Transverse colon (tissue), 4 donors: Measurements from ENCODE around the gene GAREM1. TPM values are rescaled to one million over a fixed set of nuclear protein-coding genes. Genes with fewer than 3 reads are reported as not detected.

ENCODE experiments used
- DNase-seq: peaks from one replicate; pipeline ENCODE4 v3.0.0-alpha.2; 2019
- H3K27ac ChIP-seq, 4 donors: fragments of 200-600 bp; sonication (generic); 2 replicates each; pipeline ENCODE4 v1.5.1; 2016 to 2018; ENCODE audit warnings: inconsistent platforms in 4 of 4
- H3K27me3 ChIP-seq: fragments of 200-600 bp; sonication (generic); 2 replicates; pipeline ENCODE4 v1.5.1; 2017; ENCODE audit warnings: inconsistent platforms
- H3K36me3 ChIP-seq, 4 donors: fragments of 200-600 bp; sonication (generic); 2 replicates each; pipeline ENCODE4 v1.5.1; 2017 to 2019; ENCODE audit warnings: inconsistent platforms in 4 of 4
- H3K4me1 ChIP-seq, 4 donors: fragments of 200-600 bp; sonication (generic); 2 replicates each; pipeline ENCODE4 v1.5.1; 2017 to 2020; ENCODE audit warnings: inconsistent platforms in 4 of 4
- H3K4me3 ChIP-seq, 4 donors: fragments of 200-600 bp; sonication (generic); 1 replicate in 1 of 4; 2 replicates in 3 of 4; pipeline versions ENCODE4 v1.5.1 to v1.6.1; 2017 to 2019; ENCODE audit warnings: inconsistent platforms in 4 of 4
- H3K9me3 ChIP-seq, 2 donors: fragments of 200-600 bp; sonication (generic); 2 replicates each; pipeline ENCODE4 v1.5.1; 2017 to 2019; ENCODE audit warnings: inconsistent platforms in 2 of 2
- EP300 ChIP-seq: sonication (generic); formaldehyde crosslinking; IDR thresholded peaks from one replicate; pipeline ENCODE4 v1.6.1; 2017; ENCODE audit warnings: antibody characterized with exemption, low read depth
- POLR2A ChIP-seq: fragments of 450-650 bp; IDR thresholded peaks from one replicate; pipeline ENCODE4 v1.6.1; 2016; ENCODE audit warnings: antibody characterized with exemption, mild to moderate bottlenecking, moderate library complexity
- POLR2AphosphoS5 ChIP-seq, 3 donors: sonication (generic); formaldehyde crosslinking; IDR thresholded peaks; one replicate each; pipeline ENCODE4 v1.6.1; 2016; ENCODE audit warnings: antibody characterized with exemption in 3 of 3
- WGBS, 2 donors: methylation state at CpG; one replicate each; pipeline ENCODE4 v1.1.5; 2018; ENCODE audit warnings: low coverage in 1 of 2; 5-methylcytosine and 5-hydroxymethylcytosine counted together
- in situ Hi-C, 4 donors: fragments of 200-750 bp; cut with MboI; loops; one replicate each; pipeline versions ENCODE4 v1.15.0 to v1.15.1; 2017; ENCODE audit warnings: low sequenced_read_pairs in 3 of 4, low pct_ligation_motif_present in 1 of 4, low pct_unique_long_range_greater_than_20kb in 1 of 4
- intact Hi-C: fragments of 100-400 bp; cut with DNase I; formaldehyde crosslinking; loops from one replicate; pipeline ENCODE4 v1.15.1; 2023; ENCODE audit warnings: low total_unique reads
- total RNA-seq, 4 donors: library from RNA; depleted of rRNA; stranded (reverse); fragments of >200 nt; gene quantifications; one replicate each; pipeline ENCODE4 v1.1.0, GENCODE V29; 2016
- TF ChIP-seq, protein P1 (sequence below), 5 experiments: fragments of 200-600 bp in 3 of 5; fragments of 450-650 bp in 2 of 5; sonication (generic) in 3 of 5; IDR thresholded peaks; 1 replicate in 2 of 5; 2 replicates in 3 of 5; pipeline ENCODE4 v1.5.1; 2016 to 2017; ENCODE audit warnings: antibody characterized with exemption in 5 of 5, inconsistent platforms in 3 of 5, mild to moderate bottlenecking in 2 of 5, moderate library complexity in 1 of 5

GAREM1 gene
- total RNA-seq, 4 donors from 2014 or later, result 7.9 to 47.6 (median 25.9) TPM

DNA sequence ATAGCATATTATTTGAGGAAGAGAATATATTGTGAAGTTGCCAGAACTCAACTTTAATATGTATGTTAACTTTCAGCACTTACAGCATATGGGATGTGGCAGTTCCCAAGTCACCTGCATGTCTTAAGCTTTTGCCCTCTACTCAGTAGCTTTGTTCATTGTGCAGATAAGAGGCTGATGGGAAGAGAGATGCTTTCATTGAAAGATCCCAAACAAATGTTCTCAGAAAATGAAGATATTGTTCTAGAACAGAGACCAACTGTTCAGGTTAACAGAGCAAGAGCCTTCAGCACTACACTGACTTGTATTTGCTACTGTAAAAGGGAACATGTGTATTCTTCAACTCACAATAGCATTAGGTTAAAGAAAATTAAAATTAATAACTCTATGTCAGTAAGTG lies 28.1 kb downstream of the GAREM1 start:
- no peaks in the 10 kb centered on the region for H3K27me3 ChIP-seq
- in situ Hi-C loops (no loop called here), intact Hi-C loops (no loop called here)
- no peak for DNase-seq
- no peaks in the 10 kb centered on the region for H3K9me3 ChIP-seq
- H3K36me3 ChIP-seq, result no peaks in the 10 kb centered on the region
- no peak overlapping the region for H3K4me3 ChIP-seq
- H3K27ac ChIP-seq, result no peak overlapping the region
- no peak for TF ChIP-seq POLR2AphosphoS5 (IDR thresholded peaks at IDR 0.05)
- no peak for TF ChIP-seq EP300
- peaks cover 0 to 14% (median 7%) of the 10 kb centered on the region in 4 donors for H3K4me1 ChIP-seq

DNA sequence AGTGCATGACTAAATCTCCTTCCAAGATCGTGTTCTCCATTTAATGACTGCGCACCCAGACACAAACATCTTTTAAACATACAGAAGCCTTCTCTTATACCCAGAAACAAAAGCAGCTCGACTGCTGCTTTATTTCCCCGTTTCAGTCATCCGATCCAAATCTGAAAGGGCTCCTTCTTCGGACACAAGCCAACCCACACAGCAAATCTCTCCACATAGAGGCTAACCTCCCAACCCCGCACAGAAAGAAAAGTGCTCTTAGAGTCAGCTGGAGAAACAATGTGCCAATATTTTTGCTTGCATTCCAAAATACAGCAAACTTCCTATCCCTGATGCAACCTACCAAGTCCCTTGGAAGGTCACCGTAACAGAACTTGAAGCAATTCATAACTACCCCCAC lies 29.1 kb downstream of the GAREM1 start:
- Histone ChIP-seq H3K9me3 (no peaks in the 10 kb centered on the region), H3K36me3 (no peaks in the 10 kb centered on the region), H3K4me1 (peaks cover 0 to 16% (median 9%) of the 10 kb centered on the region in 4 donors), H3K4me3 (no peak overlapping the region), H3K27ac (no peak overlapping the region), H3K27me3 (no peaks in the 10 kb centered on the region)
- no peak for DNase-seq
- in situ Hi-C loops (no loop called here), intact Hi-C loops (no loop called here)
- WGBS, 2 donors, result 77 to 80% methylated on average over 8 of the region's 8 CpGs
- TF ChIP-seq, protein P1, sequence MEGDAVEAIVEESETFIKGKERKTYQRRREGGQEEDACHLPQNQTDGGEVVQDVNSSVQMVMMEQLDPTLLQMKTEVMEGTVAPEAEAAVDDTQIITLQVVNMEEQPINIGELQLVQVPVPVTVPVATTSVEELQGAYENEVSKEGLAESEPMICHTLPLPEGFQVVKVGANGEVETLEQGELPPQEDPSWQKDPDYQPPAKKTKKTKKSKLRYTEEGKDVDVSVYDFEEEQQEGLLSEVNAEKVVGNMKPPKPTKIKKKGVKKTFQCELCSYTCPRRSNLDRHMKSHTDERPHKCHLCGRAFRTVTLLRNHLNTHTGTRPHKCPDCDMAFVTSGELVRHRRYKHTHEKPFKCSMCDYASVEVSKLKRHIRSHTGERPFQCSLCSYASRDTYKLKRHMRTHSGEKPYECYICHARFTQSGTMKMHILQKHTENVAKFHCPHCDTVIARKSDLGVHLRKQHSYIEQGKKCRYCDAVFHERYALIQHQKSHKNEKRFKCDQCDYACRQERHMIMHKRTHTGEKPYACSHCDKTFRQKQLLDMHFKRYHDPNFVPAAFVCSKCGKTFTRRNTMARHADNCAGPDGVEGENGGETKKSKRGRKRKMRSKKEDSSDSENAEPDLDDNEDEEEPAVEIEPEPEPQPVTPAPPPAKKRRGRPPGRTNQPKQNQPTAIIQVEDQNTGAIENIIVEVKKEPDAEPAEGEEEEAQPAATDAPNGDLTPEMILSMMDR (IDR thresholded peaks at IDR 0.05), result no peak
- TF ChIP-seq EP300, result no peak
- no peak for TF ChIP-seq POLR2A
- no peak for TF ChIP-seq POLR2AphosphoS5 (IDR thresholded peaks at IDR 0.05)

DNA sequence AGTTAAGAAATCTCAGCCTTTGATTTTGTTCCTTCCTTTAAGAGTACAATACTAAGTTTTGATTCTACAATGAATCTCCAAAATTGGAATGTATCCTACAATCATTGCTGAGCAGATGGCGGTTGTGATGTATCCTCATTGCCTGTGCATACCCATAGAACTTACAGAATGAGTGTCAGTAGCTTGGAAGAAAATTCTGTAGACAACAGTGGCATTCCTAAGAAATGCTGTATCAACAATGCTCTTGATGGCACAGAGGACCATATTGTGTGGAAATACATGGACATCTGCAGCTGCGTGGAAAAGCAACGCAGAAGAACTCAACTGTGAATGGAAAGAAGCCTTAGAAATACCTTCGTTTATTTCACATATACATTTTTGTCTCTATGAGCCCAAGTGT lies 30.2 kb downstream of the GAREM1 start:
- WGBS, 2 donors, result 78 to 96% methylated on average over 4 of the region's 4 CpGs
- H3K36me3 ChIP-seq, result no peaks in the 10 kb centered on the region
- intact Hi-C loops, result no loop called here
- in situ Hi-C loops, result no loop called here
- H3K4me1 ChIP-seq, result peaks cover 0 to 22% (median 9%) of the 10 kb centered on the region in 4 donors
- H3K27me3 ChIP-seq, result no peaks in the 10 kb centered on the region
- H3K9me3 ChIP-seq, result no peaks in the 10 kb centered on the region
- TF ChIP-seq POLR2AphosphoS5 (IDR thresholded peaks at IDR 0.05) (no peak), POLR2A (no peak), EP300 (no peak)
- TF ChIP-seq, protein P1 (IDR thresholded peaks at IDR 0.05), result no peak
- no peak for DNase-seq
- H3K27ac ChIP-seq, result no peak overlapping the region
- H3K4me3 ChIP-seq, result no peak overlapping the region

DNA sequence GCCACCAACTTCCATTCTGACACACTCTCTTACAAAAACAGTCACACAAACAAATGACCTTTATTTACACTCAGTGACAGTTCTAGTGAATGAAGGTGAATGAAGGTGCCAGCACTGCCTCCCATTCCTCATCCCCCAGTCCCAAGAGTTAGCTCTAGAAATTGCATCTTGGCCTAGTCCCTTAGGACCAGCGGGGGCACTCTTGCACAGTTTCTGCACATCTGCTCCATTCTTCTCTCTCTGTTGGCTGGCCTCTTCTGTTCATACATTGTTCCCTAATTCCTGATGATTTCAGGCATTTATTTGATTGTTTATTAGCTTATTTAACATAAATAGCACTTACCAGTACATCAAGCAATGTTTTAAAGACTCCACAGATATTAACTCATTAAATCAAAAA lies 30.9 kb downstream of the GAREM1 start:
- H3K4me1 ChIP-seq, result peaks cover 0 to 28% (median 9%) of the 10 kb centered on the region in 4 donors
- no peaks in the 10 kb centered on the region for H3K9me3 ChIP-seq
- TF ChIP-seq, protein P1 (IDR thresholded peaks at IDR 0.05), result peak in 2 of 5 experiments; percentile 4 to 6
- TF ChIP-seq EP300, result no peak
- no peak for TF ChIP-seq POLR2A
- no peak for TF ChIP-seq POLR2AphosphoS5 (IDR thresholded peaks at IDR 0.05)
- no peak overlapping the region for H3K4me3 ChIP-seq
- H3K27me3 ChIP-seq, result no peaks in the 10 kb centered on the region
- H3K27ac ChIP-seq, result no peak overlapping the region
- WGBS, 2 donors, result 94% methylated on average over 1 of the region's 1 CpG; no CpG with 5 or more reads in 1 of the 2 donors
- no peaks in the 10 kb centered on the region for H3K36me3 ChIP-seq
- intact Hi-C loops (no loop called here), in situ Hi-C loops (no loop called here)
- no peak for DNase-seq

DNA sequence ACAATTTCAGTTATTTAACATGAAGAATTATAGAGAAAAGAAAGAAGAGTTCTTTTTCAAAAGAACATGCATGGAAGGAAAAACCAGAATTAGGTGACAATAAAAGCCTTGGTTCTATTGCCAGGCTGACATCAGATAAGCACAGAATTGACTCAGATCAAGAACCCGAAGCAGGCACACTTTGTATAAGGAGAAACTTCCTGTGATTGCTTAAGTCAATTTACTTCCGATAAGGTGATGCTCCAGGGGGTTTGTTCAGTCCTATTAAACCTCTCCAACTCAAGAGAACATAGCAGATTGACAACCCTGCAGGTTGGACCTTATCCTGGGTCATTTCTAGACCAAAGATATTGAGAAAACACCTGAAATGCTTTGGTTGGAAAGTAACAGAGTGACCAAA lies 31.4 kb downstream of the GAREM1 start:
- intact Hi-C loops, result no loop called here
- in situ Hi-C loops, result no loop called here
- no peak for DNase-seq
- Histone ChIP-seq H3K36me3 (no peaks in the 10 kb centered on the region), H3K27me3 (no peaks in the 10 kb centered on the region), H3K4me1 (peaks cover 0 to 28% (median 9%) of the 10 kb centered on the region in 4 donors), H3K27ac (no peak overlapping the region), H3K4me3 (no peak overlapping the region), H3K9me3 (no peaks in the 10 kb centered on the region)
- no peak for TF ChIP-seq EP300
- TF ChIP-seq, protein P1 (IDR thresholded peaks at IDR 0.05), result no peak
- no peak for TF ChIP-seq POLR2A
- no peak for TF ChIP-seq POLR2AphosphoS5 (IDR thresholded peaks at IDR 0.05)
- 59 to 81% methylated on average over 2 of the region's 2 CpGs for WGBS, 2 donors
